Heart left ventricle (tissue), 13 donors: ENCODE results near the gene MTFR2.

Source experiments
- CTCF ChIP-seq, 12 donors: fragments of 200-600 bp; sonication (generic) in 4 of 12; IDR thresholded peaks; one replicate each; pipeline versions ENCODE4 v1.5.0 to v1.8.0; 2018 to 2022; ENCODE audit warnings: antibody characterized with exemption in 12 of 12, mild to moderate bottlenecking in 5 of 12
- POLR2A ChIP-seq, 2 donors: fragments of 450-650 bp; IDR thresholded peaks; one replicate each; pipeline ENCODE4 v1.6.1; 2017; ENCODE audit warnings: antibody characterized with exemption in 2 of 2, mild to moderate bottlenecking in 2 of 2, moderate library complexity in 2 of 2
- donor health status: ischemic (EF 13 %, LVEDD 7.1; RV severe dilation, severe dysfunction).
- donor health status: DM: no; HTN: yes; CAD: no.
- donor health status: DM: no; HTN: no; CAD: no.
- donor health status: ischemic (EF 25% LVEDD 6.9; RV normal size, moderate dysfunction).
- donor health status: ischemic (EF 25% LVEDD 5.7; RV mildly dilated, moderate dysfunction).
- donor health status: ischemic (EF 35%, LVEDD 5.7; RV mildly dilated, moderate dysfunction).
- donor health status: nonischemic (EF 11% LVEDD 7.7; RV severe dilation, severe dysfunction).
- donor health status: DM: yes; HTN: yes; CAD: no.
- donor health status: PGD.
- donor health status: ischemic (EF 29% LVEDD 5.4; RV normal size, mild dysfunction).
- donor health status: nonischemic (EF 23%, LVEDD 6.1; RV moderate dilation, normal function).

- TF ChIP-seq CTCF (IDR thresholded peaks at IDR 0.05) (no peak), POLR2A (IDR thresholded peaks at IDR 0.05) (no peak)
Observed at GRCh38 chr6:136251394-136251793, 1.3 kb upstream of the MTFR2 start.
